Lung (tissue), 12 donors: ENCODE results near the gene COL4A6. TPM values are rescaled to one million over a fixed set of nuclear protein-coding genes. Genes with fewer than 3 reads are reported as not detected.

Experiments used
- ATAC-seq: fragments of 200-7000 bp; cut with Tn5 transposase; one replicate; pipeline ENCODE4 v1.9.1; 2020; ENCODE audit warnings: moderate number of reproducible peaks; ENCODE audit not compliant: insufficient read depth, low FRiP score
- DNase-seq, 3 donors: peaks; one replicate each; pipeline ENCODE4 v3.0.0-alpha.2; 2013 to 2017
- H3K27ac ChIP-seq, 2 donors: one replicate each; pipeline ENCODE4 v1.5.1; 2013; ENCODE audit warnings: mild to moderate bottlenecking in 2 of 2, moderate library complexity in 2 of 2, control low read depth in 1 of 2, inconsistent platforms in 1 of 2, low read depth in 1 of 2, low read length in 1 of 2
- H3K27me3 ChIP-seq, 3 donors: one replicate each; pipeline ENCODE4 v1.5.1; 2013; ENCODE audit warnings: low read length in 2 of 3; ENCODE audit not compliant: control insufficient read depth in 3 of 3, insufficient read depth in 3 of 3
- H3K36me3 ChIP-seq, 4 donors: one replicate each; pipeline ENCODE4 v1.5.1; 2013; ENCODE audit warnings: low read length in 4 of 4, mild to moderate bottlenecking in 1 of 4, moderate library complexity in 1 of 4; ENCODE audit not compliant: control insufficient read depth in 4 of 4, insufficient read depth in 4 of 4
- H3K4me1 ChIP-seq, 5 donors: one replicate each; pipeline ENCODE4 v1.5.1; 2013; ENCODE audit warnings: low read length in 5 of 5, mild to moderate bottlenecking in 2 of 5, moderate library complexity in 1 of 5; ENCODE audit not compliant: control insufficient read depth in 5 of 5, insufficient read depth in 5 of 5
- H3K4me3 ChIP-seq: one replicate; pipeline ENCODE4 v1.5.1; 2013; ENCODE audit warnings: mild to moderate bottlenecking, control low read depth, moderate library complexity
- H3K9ac ChIP-seq, 2 donors: one replicate each; pipeline ENCODE4 v1.5.1; 2013; ENCODE audit warnings: low read length in 2 of 2, control low read depth in 1 of 2; ENCODE audit not compliant: insufficient read depth in 1 of 2
- H3K9me3 ChIP-seq, 4 donors: one replicate each; pipeline ENCODE4 v1.5.1; 2013; ENCODE audit warnings: low read length in 3 of 4, mild to moderate bottlenecking in 1 of 4, moderate library complexity in 1 of 4; ENCODE audit not compliant: control insufficient read depth in 4 of 4, insufficient read depth in 3 of 4
- whole genome bisulfite sequencing, 2 donors: extraction: QIAGEN DNeasy Blood & Tissue Kit; methylation state at CpG; one replicate each; pipeline ENCODE4 v1.1.7; 2013; 5-methylcytosine and 5-hydroxymethylcytosine counted together
- polyA plus RNA-seq, 2 donors: library from polyadenylated mRNA; stranded (reverse); fragments of 200-250 nt; gene quantifications; one replicate each; pipeline ENCODE4 v1.2.1, GENCODE V29; 2013
- total RNA-seq, 2 donors: library from RNA; depleted of rRNA in 1 of 2; stranded (reverse); fragments of >200 nt in 1 of 2; gene quantifications; one replicate each; pipeline ENCODE4 v1.2.1, GENCODE V29; 2014 to 2021
- TF ChIP-seq, protein P1 (sequence below): IDR thresholded peaks from 2 replicates; pipeline ENCODE4 v1.5.1; 2012; ENCODE audit warnings: mild to moderate bottlenecking; ENCODE audit errors: control extremely low read depth, extremely low read depth
- donor health status: control.
- donor health status: control.
- donor health status: Bipolar disorder and iron deficiency.
- donor health status: healthy.
- donor health status: DM: yes; HTN: yes; CAD: no.

Gene COL4A6
- total and polyA plus RNA-seq, 4 donors, result 0.57 to 16.7 (median 1.6) TPM

GRCh38 chrX:108419401-108419800 lies 18.8 kb downstream of the COL4A6 start:
- H3K27me3 ChIP-seq, result peaks cover 0 to 37% (median 5%) of the 10 kb centered on the region in 3 donors
- H3K36me3 ChIP-seq, result no peaks in the 10 kb centered on the region
- H3K4me1 ChIP-seq, result no peaks in the 10 kb centered on the region
- no peak overlapping the region for H3K4me3 ChIP-seq
- ATAC-seq (no peak), DNase-seq (no peak)
- H3K27ac ChIP-seq, result no peak overlapping the region
- 29 to 71% methylated on average over 1 of the region's 1 CpG for WGBS, 2 donors
- H3K9ac ChIP-seq, result no peak overlapping the region
- TF ChIP-seq, protein P1, sequence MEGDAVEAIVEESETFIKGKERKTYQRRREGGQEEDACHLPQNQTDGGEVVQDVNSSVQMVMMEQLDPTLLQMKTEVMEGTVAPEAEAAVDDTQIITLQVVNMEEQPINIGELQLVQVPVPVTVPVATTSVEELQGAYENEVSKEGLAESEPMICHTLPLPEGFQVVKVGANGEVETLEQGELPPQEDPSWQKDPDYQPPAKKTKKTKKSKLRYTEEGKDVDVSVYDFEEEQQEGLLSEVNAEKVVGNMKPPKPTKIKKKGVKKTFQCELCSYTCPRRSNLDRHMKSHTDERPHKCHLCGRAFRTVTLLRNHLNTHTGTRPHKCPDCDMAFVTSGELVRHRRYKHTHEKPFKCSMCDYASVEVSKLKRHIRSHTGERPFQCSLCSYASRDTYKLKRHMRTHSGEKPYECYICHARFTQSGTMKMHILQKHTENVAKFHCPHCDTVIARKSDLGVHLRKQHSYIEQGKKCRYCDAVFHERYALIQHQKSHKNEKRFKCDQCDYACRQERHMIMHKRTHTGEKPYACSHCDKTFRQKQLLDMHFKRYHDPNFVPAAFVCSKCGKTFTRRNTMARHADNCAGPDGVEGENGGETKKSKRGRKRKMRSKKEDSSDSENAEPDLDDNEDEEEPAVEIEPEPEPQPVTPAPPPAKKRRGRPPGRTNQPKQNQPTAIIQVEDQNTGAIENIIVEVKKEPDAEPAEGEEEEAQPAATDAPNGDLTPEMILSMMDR, result no peak
- no peaks in the 10 kb centered on the region for H3K9me3 ChIP-seq

GRCh38 chrX:108417257-108417656 lies 21.0 kb downstream of the COL4A6 start:
- WGBS, 2 donors, result 33 to 82% methylated on average over 1 of the region's 1 CpG
- Histone ChIP-seq H3K36me3 (no peaks in the 10 kb centered on the region), H3K27me3 (peaks cover 0 to 33% (median 5%) of the 10 kb centered on the region in 3 donors), H3K4me1 (no peaks in the 10 kb centered on the region), H3K4me3 (no peak overlapping the region), H3K27ac (no peak overlapping the region), H3K9me3 (no peaks in the 10 kb centered on the region), H3K9ac (no peak overlapping the region)
- DNase-seq (no peak), ATAC-seq (no peak)
- TF ChIP-seq, protein P1, result no peak

DNA sequence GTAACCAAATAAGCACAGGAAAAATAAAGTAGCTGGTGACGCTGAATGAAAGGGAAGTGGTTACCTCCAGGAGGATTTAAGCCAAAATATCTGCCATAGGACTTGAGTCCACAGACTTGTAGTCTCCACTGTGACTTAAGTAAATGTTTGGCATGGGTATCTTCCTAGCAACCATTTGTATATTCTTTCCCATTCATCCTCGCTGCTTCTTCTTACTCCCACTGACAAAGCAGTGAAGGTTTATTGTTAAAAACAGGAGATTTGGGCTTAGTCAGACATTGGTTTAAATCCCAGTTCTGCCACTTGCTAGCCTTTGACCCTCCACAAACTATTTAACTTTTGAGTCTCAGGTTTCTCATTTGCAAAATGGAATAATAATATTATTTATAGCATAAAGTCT lies 22.3 kb downstream of the COL4A6 start:
- Histone ChIP-seq H3K9ac (no peak overlapping the region), H3K27ac (no peak overlapping the region), H3K4me3 (no peak overlapping the region), H3K36me3 (no peaks in the 10 kb centered on the region), H3K27me3 (peaks cover 0 to 29% (median 3%) of the 10 kb centered on the region in 3 donors), H3K4me1 (no peaks in the 10 kb centered on the region), H3K9me3 (no peaks in the 10 kb centered on the region)
- WGBS, 2 donors, result 25 to 31% methylated on average over 2 of the region's 2 CpGs
- TF ChIP-seq, protein P1, result no peak
- DNase-seq (peak in 1 of 3 donors; percentile 13), ATAC-seq (no peak)

DNA sequence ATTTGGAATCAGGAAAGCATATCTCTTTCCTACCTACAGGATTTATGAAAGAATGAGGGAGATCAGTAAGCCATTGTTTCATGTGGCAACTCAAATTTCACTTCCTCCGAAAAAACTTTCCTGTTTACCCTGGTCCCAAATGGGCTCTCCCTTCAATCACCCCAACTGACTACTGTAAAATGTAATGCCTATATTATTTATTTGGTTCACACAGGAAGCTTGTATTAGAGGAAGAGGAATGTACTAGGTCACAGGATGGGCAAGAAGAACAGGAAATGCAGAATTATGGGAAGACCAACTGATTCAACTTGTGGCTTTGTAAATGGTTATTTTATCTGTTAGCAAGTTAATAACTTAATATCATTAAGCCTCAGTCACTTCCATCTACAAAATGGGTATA lies 23.1 kb downstream of the COL4A6 start:
- Histone ChIP-seq H3K27me3 (peaks cover 0 to 28% (median 3%) of the 10 kb centered on the region in 3 donors), H3K4me1 (no peaks in the 10 kb centered on the region), H3K4me3 (no peak overlapping the region), H3K36me3 (no peaks in the 10 kb centered on the region), H3K27ac (no peak overlapping the region), H3K9me3 (no peaks in the 10 kb centered on the region), H3K9ac (no peak overlapping the region)
- TF ChIP-seq, protein P1, result no peak
- DNase-seq, result no peak
- WGBS, 2 donors, result 44 to 57% methylated on average over 1 of the region's 1 CpG
- ATAC-seq, result no peak
